ENCODE measurements around the gene LRRC8B. TPM values are rescaled to one million over a fixed set of nuclear protein-coding genes. Genes with fewer than 3 reads are reported as not detected.

Gene LRRC8B
- total RNA-seq, 1 donor from 2014 or later = 2.3 TPM

GRCh38 chr1:89556726-89557444 lies 32.3 kb downstream of the LRRC8B start:
- H3K9me3 Mint-ChIP-seq (ENCODE audit: unreplicated experiment) = no peaks in the 10 kb centered on the region
- H3K4me3 Mint-ChIP-seq (ENCODE audit: unreplicated experiment) = no peak overlapping the region

GRCh38 chr1:89557445-89557825 lies 32.8 kb downstream of the LRRC8B start:
- DNase-seq (ENCODE audit: extremely low spot score, unreplicated experiment) = no peak
- Mint-ChIP-seq H3K9me3 (ENCODE audit: unreplicated experiment) (no peaks in the 10 kb centered on the region), H3K4me1 (ENCODE audit: unreplicated experiment) (peaks cover 5% of the 10 kb centered on the region), H3K27me3 (ENCODE audit: unreplicated experiment) (no peaks in the 10 kb centered on the region), H3K36me3 (ENCODE audit: unreplicated experiment) (no peaks in the 10 kb centered on the region), H3K4me3 (ENCODE audit: unreplicated experiment) (no peak overlapping the region), H3K27ac (ENCODE audit: unreplicated experiment) (no peak overlapping the region)
- TF ChIP-seq, protein P1, sequence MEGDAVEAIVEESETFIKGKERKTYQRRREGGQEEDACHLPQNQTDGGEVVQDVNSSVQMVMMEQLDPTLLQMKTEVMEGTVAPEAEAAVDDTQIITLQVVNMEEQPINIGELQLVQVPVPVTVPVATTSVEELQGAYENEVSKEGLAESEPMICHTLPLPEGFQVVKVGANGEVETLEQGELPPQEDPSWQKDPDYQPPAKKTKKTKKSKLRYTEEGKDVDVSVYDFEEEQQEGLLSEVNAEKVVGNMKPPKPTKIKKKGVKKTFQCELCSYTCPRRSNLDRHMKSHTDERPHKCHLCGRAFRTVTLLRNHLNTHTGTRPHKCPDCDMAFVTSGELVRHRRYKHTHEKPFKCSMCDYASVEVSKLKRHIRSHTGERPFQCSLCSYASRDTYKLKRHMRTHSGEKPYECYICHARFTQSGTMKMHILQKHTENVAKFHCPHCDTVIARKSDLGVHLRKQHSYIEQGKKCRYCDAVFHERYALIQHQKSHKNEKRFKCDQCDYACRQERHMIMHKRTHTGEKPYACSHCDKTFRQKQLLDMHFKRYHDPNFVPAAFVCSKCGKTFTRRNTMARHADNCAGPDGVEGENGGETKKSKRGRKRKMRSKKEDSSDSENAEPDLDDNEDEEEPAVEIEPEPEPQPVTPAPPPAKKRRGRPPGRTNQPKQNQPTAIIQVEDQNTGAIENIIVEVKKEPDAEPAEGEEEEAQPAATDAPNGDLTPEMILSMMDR (IDR thresholded peaks at IDR 0.05) = no peak

More at GRCh38 chr1:89556726-89557444, 32.3 kb downstream of the LRRC8B start:
- TF ChIP-seq, protein P1 (IDR thresholded peaks at IDR 0.05) = no peak
- no peak for DNase-seq (ENCODE audit: extremely low spot score, unreplicated experiment)
- Mint-ChIP-seq H3K27ac (ENCODE audit: unreplicated experiment) (no peak overlapping the region), H3K4me1 (ENCODE audit: unreplicated experiment) (peaks cover 8% of the 10 kb centered on the region), H3K27me3 (ENCODE audit: unreplicated experiment) (no peaks in the 10 kb centered on the region), H3K36me3 (ENCODE audit: unreplicated experiment) (no peaks in the 10 kb centered on the region)

GRCh38 chr1:89557956-89558355 lies 33.3 kb downstream of the LRRC8B start:
- DNase-seq (ENCODE audit: extremely low spot score, unreplicated experiment) = no peak
- no peak overlapping the region for H3K27ac Mint-ChIP-seq (ENCODE audit: unreplicated experiment)
- H3K9me3 Mint-ChIP-seq (ENCODE audit: unreplicated experiment) = no peaks in the 10 kb centered on the region
- no peaks in the 10 kb centered on the region for H3K27me3 Mint-ChIP-seq (ENCODE audit: unreplicated experiment)
- no peak overlapping the region for H3K4me3 Mint-ChIP-seq (ENCODE audit: unreplicated experiment)
- no peaks in the 10 kb centered on the region for H3K36me3 Mint-ChIP-seq (ENCODE audit: unreplicated experiment)
- no peaks in the 10 kb centered on the region for H3K4me1 Mint-ChIP-seq (ENCODE audit: unreplicated experiment)
- TF ChIP-seq, protein P1 (IDR thresholded peaks at IDR 0.05) = no peak

GRCh38 chr1:89563957-89564604 lies 39.5 kb downstream of the LRRC8B start:
- DNase-seq (ENCODE audit: extremely low spot score, unreplicated experiment) = no peak
- TF ChIP-seq, protein P1 (IDR thresholded peaks at IDR 0.05) = no peak
- no peaks in the 10 kb centered on the region for H3K9me3 Mint-ChIP-seq (ENCODE audit: unreplicated experiment)
- no peak overlapping the region for H3K27ac Mint-ChIP-seq (ENCODE audit: unreplicated experiment)
- H3K4me1 Mint-ChIP-seq (ENCODE audit: unreplicated experiment) = peaks cover 5% of the 10 kb centered on the region
- no peaks in the 10 kb centered on the region for H3K36me3 Mint-ChIP-seq (ENCODE audit: unreplicated experiment)
- no peaks in the 10 kb centered on the region for H3K27me3 Mint-ChIP-seq (ENCODE audit: unreplicated experiment)
- H3K4me3 Mint-ChIP-seq (ENCODE audit: unreplicated experiment) = no peak overlapping the region

- Mint-ChIP-seq H3K27me3 (ENCODE audit: unreplicated experiment) (no peaks in the 10 kb centered on the region), H3K4me1 (ENCODE audit: unreplicated experiment) (peaks cover 5% of the 10 kb centered on the region), H3K4me3 (ENCODE audit: unreplicated experiment) (no peak overlapping the region), H3K36me3 (ENCODE audit: unreplicated experiment) (no peaks in the 10 kb centered on the region), H3K9me3 (ENCODE audit: unreplicated experiment) (peaks cover 3% of the 10 kb centered on the region), H3K27ac (ENCODE audit: unreplicated experiment) (no peak overlapping the region)
- no peak for DNase-seq (ENCODE audit: extremely low spot score, unreplicated experiment)
- TF ChIP-seq, protein P1 (IDR thresholded peaks at IDR 0.05) = no peak
Measured at GRCh38 chr1:89565521-89565920, 40.9 kb downstream of the LRRC8B start.
